ENCODE data around the gene REG3A.

The REG3A gene

DNA sequence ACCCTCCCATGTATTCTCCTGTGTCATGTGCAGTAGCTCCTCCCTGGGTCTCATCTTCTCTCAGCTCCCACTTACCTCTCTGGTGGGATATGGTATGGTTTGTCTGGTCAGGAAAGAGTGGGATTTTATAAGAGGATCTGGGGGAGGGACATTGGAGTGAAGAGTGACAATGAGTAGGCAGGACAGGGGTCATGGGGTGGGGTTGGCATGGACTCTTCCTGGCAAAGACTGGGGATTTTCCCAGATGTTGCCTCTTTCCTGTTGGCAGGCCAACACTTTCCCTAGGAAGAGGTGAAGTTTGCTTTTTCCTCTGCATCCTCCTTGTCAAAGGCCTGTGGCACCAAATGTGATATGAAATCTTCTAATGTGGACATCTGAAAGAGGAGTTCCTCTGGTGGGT lies at the start of gene REG3A:
REG3A (minus strand) TSS at position 101 of the 400 bp plus-strand sequence. CDS start 348 bp downstream, outside the sequence.
- DNase-seq (ENCODE audit: low read depth) = no peak

- DNase-seq (ENCODE audit: low read depth) = no peak
Observed at GRCh38 chr2:79200762-79201161, 41.2 kb upstream of the REG3A start.

- DNase-seq (ENCODE audit: low read depth) = no peak
Observed at GRCh38 chr2:79191816-79192215, 32.3 kb upstream of the REG3A start.

GRCh38 chr2:79191081-79191480 lies 31.5 kb upstream of the REG3A start:
- no peak for DNase-seq (ENCODE audit: low read depth)

GRCh38 chr2:79189465-79189864 lies 29.9 kb upstream of the REG3A start:
- no peak for DNase-seq (ENCODE audit: low read depth)

- no peak for DNase-seq (ENCODE audit: low read depth)
Observed at GRCh38 chr2:79181617-79182016, 22.1 kb upstream of the REG3A start.

- no peak for DNase-seq (ENCODE audit: low read depth)
Observed at GRCh38 chr2:79180092-79180491, 20.5 kb upstream of the REG3A start.

- no peak for DNase-seq (ENCODE audit: low read depth)
Observed at GRCh38 chr2:79179036-79179435, 19.5 kb upstream of the REG3A start.

DNA sequence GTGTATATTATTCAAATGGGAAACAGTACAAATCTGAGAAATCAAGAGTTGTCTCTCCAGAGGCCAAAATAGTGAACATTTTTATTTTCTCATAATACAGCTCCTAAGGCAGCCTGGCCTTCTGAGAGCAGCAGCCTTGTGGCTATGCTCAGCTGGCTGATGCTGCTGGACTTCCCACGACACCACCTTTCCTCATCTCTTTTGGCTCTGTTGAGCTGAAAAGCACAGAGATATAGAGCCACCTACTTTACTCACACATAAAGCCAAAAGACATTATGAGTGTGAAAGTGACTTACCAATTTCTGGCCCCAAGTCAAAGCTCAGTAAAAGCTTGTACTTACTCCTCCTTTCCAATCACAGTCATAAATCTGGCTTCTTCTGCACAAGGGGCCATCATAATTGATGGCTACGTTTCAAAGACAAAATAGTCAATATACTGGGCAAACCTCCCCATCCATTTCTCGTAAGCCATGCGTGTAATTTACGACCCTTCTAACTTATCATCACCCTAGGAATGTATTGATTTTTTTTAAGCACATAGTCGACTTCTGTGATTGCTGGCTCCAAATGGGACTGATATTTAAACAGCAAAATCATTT lies 18.6 kb upstream of the REG3A start:
- no peak for DNase-seq (ENCODE audit: low read depth)

- DNase-seq (ENCODE audit: low read depth) = no peak
Observed at GRCh38 chr2:79171348-79171958, 11.9 kb upstream of the REG3A start.

DNA sequence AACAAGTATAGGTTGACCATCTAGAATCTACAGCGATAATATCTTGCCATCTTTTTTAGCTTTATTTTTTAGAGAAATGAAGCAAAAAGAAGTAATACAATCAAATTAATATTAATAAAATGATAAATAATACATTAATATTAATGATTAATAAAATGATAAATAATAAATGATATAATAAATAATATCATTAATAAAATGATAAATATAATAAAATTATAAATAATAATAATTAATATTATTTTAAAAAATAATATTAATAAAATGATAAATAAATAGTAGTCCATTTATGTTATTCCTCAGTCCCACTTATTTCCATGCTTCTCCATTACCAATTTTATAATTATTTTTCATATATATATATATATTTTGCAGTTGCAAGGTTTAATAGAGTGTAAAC lies 3.2 kb upstream of the REG3A start:
- no peak for DNase-seq (ENCODE audit: low read depth)

DNA sequence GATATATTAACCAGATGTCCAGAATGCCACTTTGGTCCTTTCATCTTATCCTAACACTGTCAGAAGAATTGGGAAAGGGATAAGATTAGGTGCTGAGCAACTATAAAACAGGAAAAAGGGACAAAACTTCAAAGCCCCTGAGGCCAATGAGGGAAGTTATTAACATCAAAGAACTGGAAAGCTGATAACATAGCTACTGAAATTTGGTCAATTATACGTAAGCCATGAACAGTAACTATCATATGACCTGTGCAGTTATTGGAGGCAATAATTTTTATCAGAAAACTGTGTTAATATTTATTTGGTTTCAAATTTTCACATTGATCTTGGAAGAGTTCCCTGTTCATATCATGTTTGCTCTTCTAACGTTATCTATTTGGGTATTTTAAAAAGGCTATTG lies 2.6 kb upstream of the REG3A start:
- DNase-seq (ENCODE audit: low read depth) = no peak

DNA sequence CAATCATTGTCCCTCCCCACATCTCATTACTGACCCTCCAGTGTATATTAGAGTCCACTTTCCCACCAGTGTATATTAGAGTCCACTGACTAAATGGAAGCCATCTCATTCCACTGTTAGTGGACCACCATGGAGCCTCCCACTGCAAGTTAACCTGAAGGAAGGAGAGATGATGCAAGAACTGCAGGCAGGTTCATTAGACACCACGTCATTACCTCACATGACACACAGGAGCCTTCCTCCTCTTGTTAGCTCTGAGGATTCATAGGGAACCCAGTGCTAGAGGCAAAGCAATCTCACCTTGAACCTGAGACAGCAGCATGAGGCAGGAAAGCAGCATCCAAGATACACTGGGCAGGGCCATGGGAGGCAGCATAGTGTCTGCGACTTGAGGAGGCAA lies 523 bp downstream of the REG3A start:
- no peak for DNase-seq (ENCODE audit: low read depth)

GRCh38 chr2:79155826-79156476 lies 3.6 kb downstream of the REG3A start:
- DNase-seq (ENCODE audit: low read depth) = no peak

DNA sequence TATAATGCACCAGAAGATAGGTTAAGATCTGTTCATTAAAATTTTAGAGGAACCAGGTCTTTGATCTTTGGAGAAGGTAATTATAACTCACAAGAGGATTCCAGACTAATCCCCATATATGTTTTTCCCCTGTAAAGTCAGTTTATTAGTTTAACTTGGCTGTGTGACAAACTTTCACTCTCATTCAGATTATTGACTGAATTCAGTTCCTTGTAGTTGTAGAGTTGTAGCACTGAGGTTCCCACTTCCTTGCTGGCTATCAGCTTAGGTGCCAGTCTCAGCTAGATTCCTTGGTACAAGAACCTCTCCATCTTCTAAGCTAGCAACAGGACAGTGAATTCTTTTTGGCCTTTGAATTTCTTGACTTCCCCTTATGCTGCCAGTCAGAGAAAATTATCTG lies 20.1 kb downstream of the REG3A start:
- DNase-seq (ENCODE audit: low read depth) = no peak

- no peak for DNase-seq (ENCODE audit: low read depth)
Observed at GRCh38 chr2:79138385-79138784, 21.2 kb downstream of the REG3A start.

DNA sequence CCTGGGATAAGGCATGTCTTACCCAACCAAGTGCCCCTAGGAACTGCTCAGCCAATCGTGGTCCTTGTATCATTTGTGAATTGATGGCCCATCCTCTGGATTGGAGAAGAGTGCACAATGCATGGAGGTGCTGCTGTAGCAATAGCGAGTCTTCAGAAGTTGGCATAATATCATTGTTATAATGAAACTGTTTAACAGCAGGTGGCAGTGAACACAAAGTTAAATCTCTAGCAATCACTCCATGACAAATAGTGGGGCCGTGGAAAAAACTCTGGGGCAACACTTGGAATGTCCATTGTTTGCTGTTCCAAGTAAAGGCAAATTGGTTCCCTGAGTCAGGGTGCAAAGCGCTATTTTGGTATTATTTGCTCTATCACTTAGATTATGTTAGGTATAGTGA lies 27.9 kb downstream of the REG3A start:
- no peak for DNase-seq (ENCODE audit: low read depth)

GRCh38 chr2:79129804-79130203 lies 29.7 kb downstream of the REG3A start:
- no peak for DNase-seq (ENCODE audit: low read depth)

DNA sequence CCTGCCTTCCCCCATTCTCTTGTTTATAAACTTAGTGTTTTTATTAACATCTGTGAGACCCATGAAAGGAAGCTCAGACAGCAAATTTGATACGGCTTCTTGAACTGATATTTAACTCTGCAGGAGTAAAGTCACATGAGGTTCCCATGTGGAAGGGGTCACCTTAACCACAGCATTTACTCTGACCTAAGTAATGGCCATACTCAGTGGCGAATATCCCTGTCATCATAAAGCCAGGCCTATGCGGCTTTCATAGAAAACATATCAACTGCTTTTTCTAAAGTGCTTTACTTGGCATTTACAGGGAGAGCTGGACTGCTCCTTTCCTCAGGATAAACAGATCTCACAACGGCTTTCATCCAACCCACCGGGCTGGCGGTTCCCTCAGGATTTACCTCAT lies 30.3 kb downstream of the REG3A start:
- no peak for DNase-seq (ENCODE audit: low read depth)

DNA sequence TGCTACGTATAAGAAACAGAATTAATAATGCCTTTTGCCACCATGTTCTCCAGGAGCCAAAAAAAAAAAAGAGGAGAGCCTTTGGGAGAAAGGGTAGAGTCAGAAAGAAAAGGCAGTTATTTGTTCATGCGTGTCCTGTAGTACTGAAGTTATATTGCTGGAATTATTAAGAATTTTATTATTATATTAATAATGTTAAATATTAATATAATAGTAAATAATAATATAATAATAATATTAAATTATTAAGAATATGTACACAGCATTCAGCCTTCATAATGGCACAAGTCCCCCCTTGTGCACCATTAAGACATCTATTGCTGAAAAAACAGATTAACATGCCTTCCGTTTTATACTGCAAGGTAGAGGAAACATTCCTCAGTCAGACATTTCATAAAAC lies 31.1 kb downstream of the REG3A start:
- no peak for DNase-seq (ENCODE audit: low read depth)

- no peak for DNase-seq (ENCODE audit: low read depth)
Observed at GRCh38 chr2:79125721-79125985, 33.9 kb downstream of the REG3A start.

DNA sequence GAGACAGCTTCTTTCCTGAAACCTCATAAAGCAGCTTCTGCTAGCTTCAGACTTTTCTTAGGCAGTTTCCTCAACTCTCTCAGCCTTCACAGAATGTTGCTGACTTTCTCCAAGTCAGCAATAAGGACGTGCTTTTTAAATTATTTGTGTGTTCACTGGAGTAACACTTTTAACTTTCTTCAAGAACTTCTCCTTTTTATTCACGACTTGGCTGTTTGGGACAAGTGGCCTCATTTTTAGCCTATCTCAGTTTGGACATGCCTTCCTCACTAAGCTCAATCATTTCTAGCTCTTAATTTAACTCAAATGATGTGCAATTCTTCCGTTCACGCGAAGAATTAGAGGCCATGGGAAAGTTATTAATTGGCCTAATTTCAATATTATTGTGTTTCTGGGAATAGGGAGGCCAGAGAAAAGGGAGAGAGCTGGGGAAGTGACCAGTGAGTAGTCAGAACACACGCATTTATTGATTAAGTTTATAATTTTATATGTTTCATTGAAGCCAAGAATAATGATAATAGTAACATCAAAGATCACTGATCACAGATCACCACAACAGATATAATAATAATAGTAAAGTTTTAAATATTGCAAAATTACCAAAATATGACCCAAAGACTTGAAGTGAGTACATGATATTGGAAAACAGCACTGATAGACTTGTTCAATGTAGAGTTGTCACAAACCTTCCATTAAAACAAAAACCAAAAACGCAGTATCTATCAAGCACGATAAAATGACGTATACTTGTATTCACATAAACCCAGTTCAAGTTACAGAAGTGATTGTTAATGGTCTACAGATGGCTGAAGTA lies 34.4 kb downstream of the REG3A start:
- no peak for DNase-seq (ENCODE audit: low read depth)

DNA sequence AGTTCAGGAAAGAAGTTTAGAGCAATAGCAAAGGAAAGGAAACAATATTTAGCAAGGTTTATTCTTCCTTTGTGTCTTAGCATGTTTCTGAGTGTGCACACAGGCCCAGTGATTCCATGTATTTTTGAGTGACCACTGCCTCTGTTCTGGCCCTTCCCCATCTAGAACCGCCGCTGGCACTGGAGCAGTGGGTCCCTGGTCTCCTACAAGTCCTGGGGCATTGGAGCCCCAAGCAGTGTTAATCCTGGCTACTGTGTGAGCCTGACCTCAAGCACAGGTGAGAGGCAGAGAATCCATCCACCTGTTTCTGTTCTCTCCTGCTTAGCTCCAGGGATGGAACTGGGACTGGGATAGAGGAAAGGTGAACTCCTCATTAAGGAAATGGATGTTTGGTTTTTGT lies 36.9 kb downstream of the REG3A start:
- no peak for DNase-seq (ENCODE audit: low read depth)
